GM21381 (cell line): Measurements from ENCODE around the gene HIRIP3.
A peak's percentile ranks its signal among the peaks of the same experiment; 100 is the strongest.
"Not testable (repeated sequence)": the region's sequence is repeated elsewhere in the genome, so short reads cannot be mapped to it uniquely, and the experiment has no call there.

Experiments used
- ATAC-seq: cut with Tn5 transposase; IDR thresholded peaks from one replicate; pipeline ENCODE4 v1.9.1; 2021; ENCODE audit warnings: mild to moderate bottlenecking, moderate library complexity; ENCODE audit not compliant: unreplicated experiment

The HIRIP3 gene

GRCh38 chr16:29961479-29962343, 33.7 kb downstream of the HIRIP3 start, which contains the start of gene TMEM219:
Gene TMEM219 (plus strand): TSS chr16:29962079. CDS start chr16:29963144, 1,065 bp downstream.
- peak; percentile 90 for ATAC-seq

- no peak for ATAC-seq
Observed at GRCh38 chr16:29961127-29961478, 34.3 kb downstream of the HIRIP3 start.

- not testable (repeated sequence) for ATAC-seq
Observed at GRCh38 chr16:29959821-29960220, 35.6 kb downstream of the HIRIP3 start.

- no peak for ATAC-seq
Observed at GRCh38 chr16:29959293-29959692, 36.1 kb downstream of the HIRIP3 start.

GRCh38 chr16:29958756-29959155, 36.7 kb downstream of the HIRIP3 start:
- no peak for ATAC-seq

- no peak for ATAC-seq
Observed at GRCh38 chr16:29951625-29952365, 43.6 kb downstream of the HIRIP3 start.

GRCh38 chr16:29950806-29951461, 44.5 kb downstream of the HIRIP3 start:
- no peak for ATAC-seq

GRCh38 chr16:29947897-29948296, 47.5 kb downstream of the HIRIP3 start:
- no peak for ATAC-seq

- no peak for ATAC-seq
Observed at GRCh38 chr16:29943846-29944799, 51.3 kb downstream of the HIRIP3 start.
